MM.1S (cell line): ENCODE data around the gene CTAGE8.
"Not testable (repeated sequence)": the region's sequence is repeated elsewhere in the genome, so short reads cannot be mapped to it uniquely, and the experiment has no call there.

Experiments
- DNase-seq: peaks from one replicate; pipeline ENCODE4 v3.0.0-alpha.2; 2015
- H2AFZ ChIP-seq: fragments of 300-600 bp; sonication (generic); 2 replicates; pipeline ENCODE4 v1.6.0; 2016; ENCODE audit warnings: antibody characterized with exemption, low read length
- H3F3A ChIP-seq: fragments of 300-600 bp; sonication (generic); 2 replicates; pipeline ENCODE4 v1.6.1; 2016; ENCODE audit warnings: mild to moderate bottlenecking, antibody characterized with exemption, low read length, moderate library complexity, mixed read lengths; ENCODE audit not compliant: insufficient read depth
- H3K27ac ChIP-seq: fragments of 300-600 bp; sonication (generic); 2 replicates; pipeline ENCODE4 v1.5.1; 2016; ENCODE audit warnings: mild to moderate bottlenecking, low read length
- H3K27me3 ChIP-seq: fragments of 300-600 bp; sonication (generic); replicated peaks from 2 replicates; pipeline ENCODE4 v1.6.0; 2016; ENCODE audit warnings: low read length; ENCODE audit not compliant: insufficient read depth
- H3K36me3 ChIP-seq: fragments of 300-600 bp; sonication (generic); replicated peaks from 2 replicates; pipeline ENCODE4 v1.6.1; 2016; ENCODE audit warnings: mild to moderate bottlenecking, low read length, mixed read lengths; ENCODE audit not compliant: insufficient read depth
- H3K4me1 ChIP-seq: fragments of 300-600 bp; sonication (generic); 2 replicates; pipeline ENCODE4 v1.6.1; 2016; ENCODE audit warnings: low read length, mixed read lengths
- H3K4me2 ChIP-seq: fragments of 300-600 bp; sonication (generic); 2 replicates; pipeline ENCODE4 v1.6.0; 2016; ENCODE audit warnings: low read depth, low read length
- H3K4me3 ChIP-seq: fragments of 300-600 bp; sonication (generic); 2 replicates; pipeline ENCODE4 v1.5.1; 2016; ENCODE audit warnings: low read length, mixed read lengths
- H3K79me2 ChIP-seq: fragments of 300-600 bp; sonication (generic); 2 replicates; pipeline ENCODE4 v1.6.1; 2016; ENCODE audit warnings: mixed run types, low read length, mixed read lengths
- H3K9ac ChIP-seq: fragments of 300-600 bp; sonication (generic); 2 replicates; pipeline ENCODE4 v1.6.1; 2016; ENCODE audit warnings: low read length, mixed read lengths
- H3K9me2 ChIP-seq: fragments of 300-600 bp; sonication (generic); replicated peaks from 2 replicates; pipeline ENCODE4 v1.6.1; 2016; ENCODE audit warnings: mild to moderate bottlenecking, low read length, mixed read lengths; ENCODE audit not compliant: insufficient read depth
- H3K9me3 ChIP-seq: fragments of 300-600 bp; sonication (generic); replicated peaks from 2 replicates; pipeline ENCODE4 v1.6.1; 2016; ENCODE audit warnings: mild to moderate bottlenecking, low read length, mixed read lengths; ENCODE audit not compliant: insufficient read depth
- H4K20me1 ChIP-seq: fragments of 300-600 bp; sonication (generic); 2 replicates; pipeline ENCODE4 v1.6.1; 2016; ENCODE audit warnings: mild to moderate bottlenecking, low read length, moderate library complexity, mixed read lengths; ENCODE audit not compliant: insufficient read depth

CTAGE8 gene

DNA sequence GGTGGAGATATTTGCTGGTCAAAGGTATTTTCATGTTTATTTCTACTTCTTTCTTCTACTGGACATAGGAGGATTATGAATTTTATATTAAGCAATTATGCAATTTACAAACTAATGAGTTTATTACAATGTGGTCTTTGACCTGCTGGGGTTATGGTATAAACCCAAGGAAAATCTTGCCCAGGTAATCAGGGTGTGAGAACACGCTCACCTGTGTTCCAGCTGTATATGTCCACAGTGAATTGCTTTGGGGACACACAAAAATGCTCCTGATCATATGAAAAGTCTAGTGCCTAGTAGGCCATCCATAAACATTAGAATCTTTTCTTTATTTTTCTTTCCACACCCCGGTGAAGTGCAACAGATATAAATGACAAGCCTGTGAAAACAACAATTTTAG lies 29.7 kb downstream of the CTAGE8 start, which contains the start of gene OR2A42:
Gene OR2A42, minus strand, starts transcription at position 241 of the 400 bp plus-strand sequence. CDS start 6,762 bp downstream, outside the sequence.
- H3K79me2 ChIP-seq, H3K4me2 ChIP-seq, H3K9ac ChIP-seq, H3F3A ChIP-seq, H3K9me3 ChIP-seq, H3K27me3 ChIP-seq, H3K4me3 ChIP-seq, H3K9me2 ChIP-seq, H2AFZ ChIP-seq, H3K4me1 ChIP-seq, H3K36me3 ChIP-seq, H4K20me1 ChIP-seq, H3K27ac ChIP-seq, DNase-seq: not testable (repeated sequence)

DNA sequence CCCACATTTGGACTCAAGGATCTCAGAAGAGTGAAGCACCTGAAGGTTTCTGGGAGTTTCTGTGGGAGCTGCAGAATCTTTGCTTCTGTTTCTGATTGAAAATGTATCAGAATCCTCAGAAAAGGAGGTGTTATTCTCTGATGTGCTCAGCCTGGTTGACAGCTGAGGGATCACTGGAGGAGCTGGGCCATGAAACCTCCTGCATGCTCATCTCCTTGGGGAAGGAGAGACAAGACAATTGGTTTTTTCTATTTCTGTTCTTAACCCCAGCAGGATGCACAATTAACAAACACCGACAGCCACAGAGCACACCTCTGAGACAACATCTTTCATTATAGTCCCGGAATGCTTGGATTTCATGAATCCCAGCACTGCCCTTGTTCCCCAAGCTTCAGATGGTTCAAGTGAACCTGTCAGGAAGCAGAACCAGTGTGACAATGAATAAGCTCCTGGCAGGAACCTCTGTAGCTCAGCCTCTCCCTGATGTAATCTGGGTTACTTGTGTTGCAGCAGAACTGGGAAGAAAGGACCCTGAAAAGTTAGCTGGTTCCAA lies 30.5 kb downstream of the CTAGE8 start:
- H3K9me2 ChIP-seq, H3K79me2 ChIP-seq, H3K4me3 ChIP-seq, H3K4me2 ChIP-seq, H3F3A ChIP-seq, H3K27ac ChIP-seq, H3K4me1 ChIP-seq, H3K9ac ChIP-seq, H2AFZ ChIP-seq, H4K20me1 ChIP-seq, H3K36me3 ChIP-seq, H3K27me3 ChIP-seq, H3K9me3 ChIP-seq: not testable (repeated sequence)
- DNase-seq = peak; percentile 7

DNA sequence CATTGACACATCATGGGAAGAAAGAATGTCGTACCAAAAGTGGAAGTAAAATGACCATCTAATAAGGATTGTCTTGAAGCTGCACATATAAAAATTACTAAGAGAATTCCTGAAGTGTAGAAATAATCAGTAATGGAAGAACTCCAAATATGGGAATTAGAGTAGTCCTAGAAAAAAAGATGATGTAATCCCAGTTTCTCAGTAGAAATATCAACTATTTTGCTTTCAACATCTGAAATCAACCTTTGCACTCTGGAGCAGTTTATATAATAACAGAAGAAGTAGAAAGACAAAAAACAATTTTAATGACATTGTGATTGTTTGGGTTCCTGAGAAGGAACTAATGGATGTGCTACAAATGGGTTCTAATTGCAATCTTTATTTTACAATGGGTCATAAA lies 36.0 kb downstream of the CTAGE8 start:
- H3K4me3 ChIP-seq, H3K27ac ChIP-seq, H3K36me3 ChIP-seq, H3K9me3 ChIP-seq, H3F3A ChIP-seq, H4K20me1 ChIP-seq, H3K4me2 ChIP-seq, H3K79me2 ChIP-seq, DNase-seq, H2AFZ ChIP-seq, H3K27me3 ChIP-seq, H3K9ac ChIP-seq, H3K4me1 ChIP-seq, H3K9me2 ChIP-seq: not testable (repeated sequence)

DNA sequence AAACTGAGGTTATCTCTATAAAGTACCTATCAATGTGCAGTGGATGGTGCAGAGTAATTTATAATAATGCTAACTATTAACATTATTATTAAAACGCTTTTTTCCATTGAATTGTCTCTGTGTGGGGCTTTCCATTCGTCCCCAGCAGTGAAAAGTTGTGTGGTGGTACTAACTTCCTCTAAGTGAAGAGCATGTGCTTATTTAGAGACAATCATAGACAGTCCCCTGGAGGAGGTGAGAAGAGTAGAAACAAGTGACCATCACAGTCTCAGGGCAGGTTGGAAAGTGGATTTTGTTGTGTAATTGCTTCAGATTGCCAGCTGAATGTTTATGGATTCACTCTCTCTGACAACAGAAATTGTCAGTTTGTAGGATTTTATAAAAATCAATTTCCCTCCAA lies 38.1 kb downstream of the CTAGE8 start:
- H3K4me1 ChIP-seq, H4K20me1 ChIP-seq, H3K4me3 ChIP-seq, H3K9me3 ChIP-seq, H3K27me3 ChIP-seq, H2AFZ ChIP-seq, H3F3A ChIP-seq, H3K79me2 ChIP-seq, H3K4me2 ChIP-seq, H3K9ac ChIP-seq, DNase-seq, H3K27ac ChIP-seq, H3K9me2 ChIP-seq, H3K36me3 ChIP-seq: not testable (repeated sequence)

DNA sequence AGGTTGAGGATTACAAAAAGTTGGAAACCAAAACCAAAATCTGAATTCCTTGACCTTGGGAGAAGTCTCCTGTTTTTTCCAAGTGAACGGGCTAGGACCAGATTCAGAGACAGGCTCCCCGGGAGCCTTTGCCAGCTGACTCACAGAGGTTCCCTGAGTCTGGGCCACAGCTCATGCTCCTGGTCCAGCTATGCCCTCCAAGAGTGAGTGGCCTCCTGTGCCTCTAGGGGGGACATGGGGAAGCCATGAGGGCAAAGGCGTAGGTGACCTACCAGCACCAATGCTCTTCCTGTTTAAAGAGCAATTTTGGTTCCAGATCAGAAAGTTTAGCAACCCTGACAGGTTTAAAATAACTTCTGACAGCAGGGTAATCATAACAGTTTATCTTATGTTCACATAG lies 40.3 kb downstream of the CTAGE8 start:
- not testable (repeated sequence) for H3K9me2 ChIP-seq, H3F3A ChIP-seq, H3K27ac ChIP-seq, H3K4me1 ChIP-seq, H3K4me3 ChIP-seq, H3K4me2 ChIP-seq, DNase-seq, H4K20me1 ChIP-seq, H3K9me3 ChIP-seq, H2AFZ ChIP-seq, H3K27me3 ChIP-seq, H3K36me3 ChIP-seq, H3K9ac ChIP-seq, H3K79me2 ChIP-seq

DNA sequence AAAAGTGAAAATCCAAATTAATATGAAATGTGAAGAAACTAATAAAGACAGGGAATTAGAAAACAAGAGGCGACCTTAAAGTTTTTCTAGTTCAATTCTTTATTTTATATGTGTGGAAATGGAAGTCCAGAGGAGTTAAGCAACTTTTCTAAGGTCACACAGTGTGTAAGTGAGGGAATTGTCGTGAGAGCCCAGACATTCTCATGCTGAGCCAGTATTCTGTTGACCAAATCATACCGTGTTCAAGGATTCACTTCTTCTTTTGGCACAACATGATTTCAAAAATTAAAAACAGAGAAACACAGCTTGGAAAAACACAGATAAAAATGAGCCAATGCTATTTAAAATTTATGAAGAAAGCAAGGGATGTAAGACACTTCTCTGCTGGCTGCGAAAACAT lies 42.2 kb downstream of the CTAGE8 start:
- H3K9me3 ChIP-seq, H3F3A ChIP-seq, H3K4me1 ChIP-seq, H4K20me1 ChIP-seq, H3K9me2 ChIP-seq, H3K79me2 ChIP-seq, H3K9ac ChIP-seq, H3K4me3 ChIP-seq, H3K27me3 ChIP-seq, DNase-seq, H3K4me2 ChIP-seq, H3K27ac ChIP-seq, H3K36me3 ChIP-seq, H2AFZ ChIP-seq: not testable (repeated sequence)

DNA sequence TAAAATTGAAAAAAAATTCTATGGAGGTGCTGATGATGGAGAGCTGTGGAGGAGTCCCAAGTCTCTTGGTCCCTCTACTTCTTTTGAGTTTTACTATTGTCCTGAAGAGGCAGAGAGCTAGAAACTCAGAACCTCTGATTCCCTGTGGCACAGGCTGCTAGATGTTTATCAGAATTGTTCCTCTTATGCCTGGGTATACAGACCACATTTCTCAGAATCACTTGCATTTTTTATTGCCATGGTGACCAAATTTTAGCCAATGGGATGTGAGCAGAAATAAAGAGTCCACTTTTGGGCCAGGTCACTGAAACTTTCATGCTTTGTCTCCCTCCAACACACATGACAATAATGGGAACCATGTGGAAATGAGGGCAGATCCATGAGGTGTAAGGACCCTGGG lies 45.4 kb downstream of the CTAGE8 start:
- DNase-seq, H3K9me3 ChIP-seq, H3K4me1 ChIP-seq, H3K4me3 ChIP-seq, H3K27me3 ChIP-seq, H3K79me2 ChIP-seq, H3K4me2 ChIP-seq, H3K36me3 ChIP-seq, H3K27ac ChIP-seq, H4K20me1 ChIP-seq, H3F3A ChIP-seq, H3K9me2 ChIP-seq, H3K9ac ChIP-seq, H2AFZ ChIP-seq: not testable (repeated sequence)

DNA sequence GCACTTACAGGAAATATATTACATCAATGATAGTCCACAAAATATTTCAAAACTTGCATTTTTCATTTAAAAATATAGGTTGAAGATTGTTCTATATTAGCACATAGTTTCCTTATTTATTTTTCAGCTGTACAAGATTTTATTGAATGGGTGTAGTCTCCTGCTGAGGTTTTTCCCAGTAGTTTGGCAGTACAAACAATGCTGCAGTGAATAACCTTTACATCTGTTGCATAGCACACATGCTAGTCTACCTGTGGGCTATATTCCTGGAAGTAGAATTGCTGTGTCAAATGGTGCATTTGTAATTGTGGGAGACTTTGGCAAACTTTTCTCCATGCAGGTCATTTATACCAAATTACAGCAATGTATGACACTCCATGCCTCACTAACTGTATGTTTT lies 48.6 kb downstream of the CTAGE8 start:
- not testable (repeated sequence) for DNase-seq, H4K20me1 ChIP-seq, H3F3A ChIP-seq, H3K79me2 ChIP-seq, H3K9me2 ChIP-seq, H3K9ac ChIP-seq, H3K9me3 ChIP-seq, H3K4me1 ChIP-seq, H3K4me2 ChIP-seq, H2AFZ ChIP-seq, H3K4me3 ChIP-seq, H3K36me3 ChIP-seq, H3K27me3 ChIP-seq, H3K27ac ChIP-seq
